ENCODE measurements around the gene TMC3.

DNA sequence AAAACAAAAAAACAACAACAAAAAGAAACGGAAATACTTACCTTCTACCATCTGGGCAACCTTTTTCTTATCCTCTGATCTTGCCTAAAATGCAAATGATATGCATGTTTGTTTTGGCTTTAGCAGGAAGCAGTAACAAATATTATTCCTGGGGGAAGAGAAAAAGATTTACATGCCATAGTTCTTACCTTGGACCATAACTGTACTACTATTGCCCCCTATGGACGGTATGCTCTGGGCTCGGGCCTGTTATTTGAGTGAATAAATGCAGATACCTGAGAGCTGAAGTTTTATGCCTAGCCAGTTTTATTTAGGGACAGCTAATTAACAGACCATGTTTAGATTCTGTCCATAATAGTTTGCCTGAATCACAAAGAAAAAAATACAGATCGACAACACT is 37.4 kb downstream of the TMC3 start:
- TF ChIP-seq, protein P1, sequence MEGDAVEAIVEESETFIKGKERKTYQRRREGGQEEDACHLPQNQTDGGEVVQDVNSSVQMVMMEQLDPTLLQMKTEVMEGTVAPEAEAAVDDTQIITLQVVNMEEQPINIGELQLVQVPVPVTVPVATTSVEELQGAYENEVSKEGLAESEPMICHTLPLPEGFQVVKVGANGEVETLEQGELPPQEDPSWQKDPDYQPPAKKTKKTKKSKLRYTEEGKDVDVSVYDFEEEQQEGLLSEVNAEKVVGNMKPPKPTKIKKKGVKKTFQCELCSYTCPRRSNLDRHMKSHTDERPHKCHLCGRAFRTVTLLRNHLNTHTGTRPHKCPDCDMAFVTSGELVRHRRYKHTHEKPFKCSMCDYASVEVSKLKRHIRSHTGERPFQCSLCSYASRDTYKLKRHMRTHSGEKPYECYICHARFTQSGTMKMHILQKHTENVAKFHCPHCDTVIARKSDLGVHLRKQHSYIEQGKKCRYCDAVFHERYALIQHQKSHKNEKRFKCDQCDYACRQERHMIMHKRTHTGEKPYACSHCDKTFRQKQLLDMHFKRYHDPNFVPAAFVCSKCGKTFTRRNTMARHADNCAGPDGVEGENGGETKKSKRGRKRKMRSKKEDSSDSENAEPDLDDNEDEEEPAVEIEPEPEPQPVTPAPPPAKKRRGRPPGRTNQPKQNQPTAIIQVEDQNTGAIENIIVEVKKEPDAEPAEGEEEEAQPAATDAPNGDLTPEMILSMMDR (IDR thresholded peaks at IDR 0.05 in 2 of 3, conservative IDR thresholded peaks at IDR 0.05 in 1 of 3; ENCODE audit: control insufficient read depth in 2 of 3, extremely low read depth in 1 of 3, insufficient read depth in 1 of 3, low read depth in 3 of 3, low read length in 3 of 3): peak; percentile 57 to 73 (median 66); a peak in 5 of 6 replicates
- TF ChIP-seq, protein P2, sequence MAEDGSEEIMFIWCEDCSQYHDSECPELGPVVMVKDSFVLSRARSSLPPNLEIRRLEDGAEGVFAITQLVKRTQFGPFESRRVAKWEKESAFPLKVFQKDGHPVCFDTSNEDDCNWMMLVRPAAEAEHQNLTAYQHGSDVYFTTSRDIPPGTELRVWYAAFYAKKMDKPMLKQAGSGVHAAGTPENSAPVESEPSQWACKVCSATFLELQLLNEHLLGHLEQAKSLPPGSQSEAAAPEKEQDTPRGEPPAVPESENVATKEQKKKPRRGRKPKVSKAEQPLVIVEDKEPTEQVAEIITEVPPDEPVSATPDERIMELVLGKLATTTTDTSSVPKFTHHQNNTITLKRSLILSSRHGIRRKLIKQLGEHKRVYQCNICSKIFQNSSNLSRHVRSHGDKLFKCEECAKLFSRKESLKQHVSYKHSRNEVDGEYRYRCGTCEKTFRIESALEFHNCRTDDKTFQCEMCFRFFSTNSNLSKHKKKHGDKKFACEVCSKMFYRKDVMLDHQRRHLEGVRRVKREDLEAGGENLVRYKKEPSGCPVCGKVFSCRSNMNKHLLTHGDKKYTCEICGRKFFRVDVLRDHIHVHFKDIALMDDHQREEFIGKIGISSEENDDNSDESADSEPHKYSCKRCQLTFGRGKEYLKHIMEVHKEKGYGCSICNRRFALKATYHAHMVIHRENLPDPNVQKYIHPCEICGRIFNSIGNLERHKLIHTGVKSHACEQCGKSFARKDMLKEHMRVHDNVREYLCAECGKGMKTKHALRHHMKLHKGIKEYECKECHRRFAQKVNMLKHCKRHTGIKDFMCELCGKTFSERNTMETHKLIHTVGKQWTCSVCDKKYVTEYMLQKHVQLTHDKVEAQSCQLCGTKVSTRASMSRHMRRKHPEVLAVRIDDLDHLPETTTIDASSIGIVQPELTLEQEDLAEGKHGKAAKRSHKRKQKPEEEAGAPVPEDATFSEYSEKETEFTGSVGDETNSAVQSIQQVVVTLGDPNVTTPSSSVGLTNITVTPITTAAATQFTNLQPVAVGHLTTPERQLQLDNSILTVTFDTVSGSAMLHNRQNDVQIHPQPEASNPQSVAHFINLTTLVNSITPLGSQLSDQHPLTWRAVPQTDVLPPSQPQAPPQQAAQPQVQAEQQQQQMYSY (CRISPR knock-in tag; IDR thresholded peaks at IDR 0.05): no peak
- TF ChIP-seq EP300 (IDR thresholded peaks at IDR 0.05; ENCODE audit: borderline replicate concordance in 1 of 2, control insufficient read depth in 1 of 2, low read depth in 2 of 2, low read length in 2 of 2) (no peak), POLR2A (IDR thresholded peaks at IDR 0.05; ENCODE audit: low read depth, low read length) (no peak), RAD21 (IDR thresholded peaks at IDR 0.05; ENCODE audit: insufficient read depth, low read depth, low read length) (peak; percentile 83), STAT3 (IDR thresholded peaks at IDR 0.05; ENCODE audit: low read depth, low read length) (no peak), E2F4 (IDR thresholded peaks at IDR 0.05; ENCODE audit: low read depth, low read length) (no peak), PBX3 (IDR thresholded peaks at IDR 0.05; ENCODE audit: insufficient replicate concordance, low read depth, low read length) (no peak), YY1 (IDR thresholded peaks at IDR 0.05; ENCODE audit: low read depth, low read length) (no peak), KDM1A (IDR thresholded peaks at IDR 0.05; ENCODE audit: borderline replicate concordance) (no peak), ZNF207 (IDR thresholded peaks at IDR 0.05; ENCODE audit: borderline replicate concordance) (no peak)
